A549 (cell line): ENCODE data around the gene ESR1. TPM values are rescaled to one million over a fixed set of nuclear protein-coding genes. Genes with fewer than 3 reads are reported as not detected.

Experiments used
- ATAC-seq, 2 experiments: fragments of 200-7000 bp in 1 of 2; fragments of >200 bp in 1 of 2; cut with Nextera tagmentation in 1 of 2; cut with Tn5 transposase in 1 of 2; 3 replicates each; pipeline versions ENCODE4 v1.8.0 to v1.9.1; 2018 to 2020; ENCODE audit warnings: mild to moderate bottlenecking in 1 of 2, moderate library complexity in 1 of 2
- CTCF ChIA-PET: fragments of 300-600 bp; sonication (Branson Sonifier 250); formaldehyde crosslinking; extraction: SDS; loops from one replicate; lab custom pipeline; 2021; ENCODE audit warnings: antibody characterized with exemption, inconsistent platforms; lab: Yijun Ruan, JAX
- POLR2A ChIA-PET: fragments of 350-600 bp; formaldehyde crosslinking; extraction: SDS; loops from one replicate; lab custom pipeline; 2021; ENCODE audit warnings: antibody characterized with exemption, inconsistent platforms; lab: Yijun Ruan, JAX
- DNase-seq, 2 experiments: peaks; one replicate each; pipeline versions ENCODE4 v3.0.0 to v3.0.0-alpha.2; 2011 to 2016; ENCODE audit warnings: low read depth in 1 of 2, low spot score in 1 of 2
- FAIRE-seq: peaks from 2 replicates; lab custom pipeline; 2011; peaks lifted over from hg19 to GRCh38; lab: Jason Lieb, UNC
- H3K27ac ChIP-seq, 2 experiments: fragments of >200 bp; sonication (Bioruptor Twin); formaldehyde crosslinking; 3 replicates each; pipeline ENCODE4 v1.5.1; 2016 to 2017
- H3K4me1 ChIP-seq: fragments of >200 bp; sonication (Bioruptor Twin); formaldehyde crosslinking; 3 replicates; pipeline ENCODE4 v1.6.1; 2016
- H3K4me2 ChIP-seq: fragments of >200 bp; sonication (Bioruptor Twin); formaldehyde crosslinking; 3 replicates; pipeline ENCODE4 v1.6.1; 2016
- H3K4me3 ChIP-seq: fragments of >200 bp; sonication (Bioruptor Twin); formaldehyde crosslinking; 3 replicates; pipeline ENCODE4 v1.5.1; 2016
- H3K9me3 ChIP-seq: fragments of >200 bp; sonication (Bioruptor Twin); formaldehyde crosslinking; 3 replicates; pipeline ENCODE4 v1.6.1; 2016
- BHLHE40 ChIP-seq: IDR thresholded peaks from 2 replicates; pipeline ENCODE4 v1.6.1; 2012; ENCODE audit warnings: low read depth, low read length, inconsistent platforms
- CBX2 ChIP-seq: fragments of 200-600 bp; sonication (generic); IDR thresholded peaks from 2 replicates; pipeline ENCODE4 v1.6.1; 2016; ENCODE audit warnings: low read depth, mild to moderate bottlenecking, borderline replicate concordance
- ESRRA ChIP-seq: fragments of 150-350 bp; IDR thresholded peaks from 2 replicates; pipeline ENCODE4 v1.6.1; 2014; ENCODE audit warnings: mild to moderate bottlenecking, low read length, borderline replicate concordance
- FOSB ChIP-seq: fragments of 250-450 bp; sonication (Bioruptor Pico); IDR thresholded peaks from 2 replicates; pipeline ENCODE4 v1.5.0; 2020; ENCODE audit warnings: mild to moderate bottlenecking, moderate library complexity
- FOXS1 ChIP-seq: fragments of 250-450 bp; sonication (Bioruptor Pico); IDR thresholded peaks from 2 replicates; pipeline ENCODE4 v1.5.0; 2020; ENCODE audit warnings: mild to moderate bottlenecking, moderate library complexity
- GATA3 ChIP-seq: IDR thresholded peaks from 2 replicates; pipeline ENCODE4 v1.6.1; 2012; ENCODE audit warnings: borderline replicate concordance
- JUN ChIP-seq, 2 experiments: fragments of >200 bp; sonication (Bioruptor Twin); formaldehyde crosslinking; IDR thresholded peaks; 2 replicates in 1 of 2; 3 replicates in 1 of 2; pipeline ENCODE4 v1.6.1; 2016 to 2017
- JUNB ChIP-seq: fragments of >200 bp; sonication (Bioruptor Twin); formaldehyde crosslinking; IDR thresholded peaks from 2 replicates; pipeline ENCODE4 v1.6.1; 2016
- MAFK ChIP-seq: fragments of 450-650 bp; IDR thresholded peaks from 2 replicates; pipeline ENCODE4 v1.6.1; 2014; ENCODE audit not compliant: partially characterized antibody
- NFE2L2 ChIP-seq: fragments of 150-350 bp; conservative IDR thresholded peaks from 2 replicates; pipeline ENCODE4 v1.6.1; 2014; ENCODE audit warnings: low read length
- PHF8 ChIP-seq: fragments of 200-600 bp; sonication (generic); IDR thresholded peaks from 2 replicates; pipeline ENCODE4 v1.6.1; 2016; ENCODE audit warnings: low read depth, mild to moderate bottlenecking, antibody characterized with exemption, moderate library complexity, borderline replicate concordance
- RARB ChIP-seq: fragments of 250-450 bp; sonication (Bioruptor Pico); IDR thresholded peaks from 2 replicates; pipeline ENCODE4 v1.8.0; 2021; ENCODE audit warnings: mild to moderate bottlenecking, moderate library complexity
- RCOR1 ChIP-seq: fragments of 150-350 bp; IDR thresholded peaks from 2 replicates; pipeline ENCODE4 v1.6.1; 2014; ENCODE audit warnings: antibody characterized with exemption, low read length, low read depth
- SREBF2 ChIP-seq: fragments of 450-650 bp; IDR thresholded peaks from 2 replicates; pipeline ENCODE4 v1.6.1; 2014; ENCODE audit warnings: mild to moderate bottlenecking, moderate library complexity
- TP53 ChIP-seq: fragments of 250-450 bp; sonication (Bioruptor Pico); IDR thresholded peaks from 2 replicates; pipeline ENCODE4 v1.5.0; 2021; ENCODE audit warnings: mild to moderate bottlenecking, moderate library complexity
- ZC3H11A ChIP-seq: fragments of 450-650 bp; IDR thresholded peaks from 2 replicates; pipeline ENCODE4 v1.6.1; 2014; ENCODE audit warnings: antibody characterized with exemption, mild to moderate bottlenecking
- WGBS: methylation state at CpG from one replicate; pipeline ENCODE4 v1.1.6; 2017; ENCODE audit errors: missing lambda C conversion rate; 5-methylcytosine and 5-hydroxymethylcytosine counted together
- polyA plus RNA-seq, 4 experiments: library from polyadenylated mRNA; depleted of rRNA in 3 of 4; stranded (reverse); fragments of >200 nt; fragmentation: RNase III in 1 of 4; extraction: RNeasy Plus Mini Kit Qiagen cat#74134 plus additional on column Dnase treatment in 1 of 4; gene quantifications; 2 replicates in 3 of 4; 3 replicates in 1 of 4; pipeline ENCODE4 v1.2.3, GENCODE V29; 2011 to 2017
- TF ChIP-seq, protein P1 (sequence below): fragments of 250-450 bp; sonication (Bioruptor Pico); IDR thresholded peaks from 2 replicates; pipeline ENCODE4 v1.5.0; 2020; ENCODE audit warnings: low read depth, mild to moderate bottlenecking, moderate library complexity
- TF ChIP-seq, protein P2 (sequence below): IDR thresholded peaks from 2 replicates; pipeline ENCODE4 v1.6.1; 2012
- TF ChIP-seq, protein P3 (sequence below): fragments of >200 bp; sonication (Bioruptor Twin); formaldehyde crosslinking; IDR thresholded peaks from 3 replicates; pipeline ENCODE4 v1.5.1; 2016
- TF ChIP-seq, protein P4 (sequence below): IDR thresholded peaks from 2 replicates; pipeline ENCODE4 v1.6.1; 2012

The ESR1 gene
- polyA plus RNA-seq, 2 of the 4 experiments (the other 2 are of a cell fraction), result not detected

DNA sequence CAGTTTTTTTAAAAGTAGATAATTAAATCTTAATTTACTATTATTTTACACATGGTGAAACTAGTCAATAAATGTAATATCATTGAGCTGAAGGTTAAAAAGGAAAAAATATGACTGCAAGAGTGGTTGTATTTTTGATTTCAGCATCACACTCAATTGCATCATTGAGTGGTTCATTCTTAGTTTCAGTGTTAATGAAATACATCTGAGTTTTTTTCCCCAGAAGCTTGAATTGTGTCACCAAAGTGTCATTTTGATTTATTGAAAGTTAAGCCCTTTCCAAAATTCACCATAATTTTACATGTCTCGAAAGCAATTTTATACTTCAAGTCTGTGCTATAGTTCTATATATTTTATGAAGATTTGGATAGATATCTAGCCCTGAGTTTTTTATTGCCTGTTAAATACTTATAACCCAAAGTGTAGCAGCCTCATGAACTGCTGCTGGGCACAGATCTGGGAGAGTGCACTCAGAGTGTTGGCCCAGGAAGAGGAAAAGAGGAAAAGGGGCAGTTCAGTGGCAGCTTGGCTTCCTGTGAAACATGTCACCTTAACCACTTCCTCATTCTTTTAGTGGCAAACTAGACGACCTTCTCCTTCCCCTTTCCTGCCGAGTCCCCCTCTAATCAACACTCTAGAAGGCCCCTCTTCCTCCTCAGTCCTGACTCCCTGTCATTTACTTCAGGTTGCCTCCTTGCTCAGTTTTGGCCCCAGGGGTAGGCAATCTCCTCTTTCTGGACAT lies 140.7 kb downstream of the ESR1 start:
- CTCF ChIA-PET, result interaction anchor here (1.3 kb wide), 1 partner anchor 183 kb away, joined by 3 read pairs; no protein-coding TSS in a partner anchor
- Histone ChIP-seq H3K9me3 (no peaks in the 10 kb centered on the region), H3K4me1 (no peaks in the 10 kb centered on the region), H3K27ac (no peak overlapping the region), H3K4me3 (no peak overlapping the region), H3K4me2 (no peak overlapping the region)
- FAIRE-seq (no peak), ATAC-seq (no peak), DNase-seq (no peak)
- TF ChIP-seq JUN (IDR thresholded peaks at IDR 0.05), result no peak
- TF ChIP-seq JUNB, result no peak
- no peak for TF ChIP-seq GATA3
- no peak for TF ChIP-seq CBX2
- no peak for TF ChIP-seq RARB (CRISPR knock-in tag)
- no peak for TF ChIP-seq SREBF2
- TF ChIP-seq BHLHE40, result no peak
- no peak for TF ChIP-seq TP53 (CRISPR knock-in tag)
- TF ChIP-seq, protein P1, sequence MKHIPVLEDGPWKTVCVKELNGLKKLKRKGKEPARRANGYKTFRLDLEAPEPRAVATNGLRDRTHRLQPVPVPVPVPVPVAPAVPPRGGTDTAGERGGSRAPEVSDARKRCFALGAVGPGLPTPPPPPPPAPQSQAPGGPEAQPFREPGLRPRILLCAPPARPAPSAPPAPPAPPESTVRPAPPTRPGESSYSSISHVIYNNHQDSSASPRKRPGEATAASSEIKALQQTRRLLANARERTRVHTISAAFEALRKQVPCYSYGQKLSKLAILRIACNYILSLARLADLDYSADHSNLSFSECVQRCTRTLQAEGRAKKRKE (CRISPR knock-in tag), result no peak
- TF ChIP-seq, protein P2, sequence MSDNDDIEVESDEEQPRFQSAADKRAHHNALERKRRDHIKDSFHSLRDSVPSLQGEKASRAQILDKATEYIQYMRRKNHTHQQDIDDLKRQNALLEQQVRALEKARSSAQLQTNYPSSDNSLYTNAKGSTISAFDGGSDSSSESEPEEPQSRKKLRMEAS, result no peak
- POLR2A ChIA-PET, result no interaction called here
- 11% methylated on average over 3 of the region's 3 CpGs for WGBS

DNA sequence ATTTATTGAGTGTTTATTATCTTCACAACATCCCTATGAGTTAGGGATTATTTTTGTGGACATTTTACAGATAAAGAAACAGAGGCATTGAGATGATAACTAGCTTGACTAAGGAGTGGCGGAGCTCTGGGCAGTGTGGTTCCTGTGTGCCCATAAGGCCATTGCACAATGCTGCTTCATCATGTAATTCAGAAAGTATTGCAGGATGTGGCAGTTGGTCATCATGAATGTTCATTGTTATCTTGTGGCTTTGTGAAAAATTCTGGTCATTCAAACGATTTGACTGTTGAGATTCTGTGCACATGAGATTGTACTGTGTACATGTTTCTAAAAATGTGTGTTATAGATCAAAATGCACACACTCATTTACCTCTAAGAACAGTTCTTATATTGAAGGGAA lies 150.8 kb downstream of the ESR1 start:
- ChIA-PET CTCF (interaction anchor here (1.2 kb wide), 1 partner anchor 193 kb away, joined by 3 read pairs; no protein-coding TSS in a partner anchor), POLR2A (no interaction called here)
- TF ChIP-seq FOXS1 (CRISPR knock-in tag) (no peak), PHF8 (no peak), FOSB (CRISPR knock-in tag) (no peak)
- Histone ChIP-seq H3K4me1 (no peaks in the 10 kb centered on the region), H3K4me3 (no peak overlapping the region), H3K27ac (no peak overlapping the region), H3K4me2 (no peak overlapping the region), H3K9me3 (no peaks in the 10 kb centered on the region)
- ATAC-seq (no peak), DNase-seq (no peak), FAIRE-seq (no peak)
- WGBS, result 21% methylated on average over 2 of the region's 2 CpGs

DNA sequence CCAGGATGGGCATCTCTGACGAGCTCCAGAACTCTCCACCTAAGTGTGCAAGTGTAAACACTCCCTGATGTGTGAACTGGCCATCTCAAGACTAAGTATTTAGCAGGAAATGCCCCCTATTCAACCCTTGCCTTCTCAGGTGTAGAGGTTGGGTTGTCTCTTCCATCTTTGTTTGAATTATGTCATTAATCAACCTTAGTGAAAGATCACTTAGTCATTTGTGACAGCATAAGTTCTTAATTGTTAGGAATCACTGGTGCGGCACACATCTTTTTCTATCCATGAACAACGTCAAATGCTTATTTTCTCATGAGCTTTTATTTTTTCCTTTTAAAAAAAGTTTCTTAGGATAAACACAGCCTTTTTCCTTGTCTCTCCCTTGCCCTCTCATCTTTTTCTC lies 151.6 kb downstream of the ESR1 start:
- Histone ChIP-seq H3K9me3 (no peaks in the 10 kb centered on the region), H3K27ac (no peak overlapping the region), H3K4me2 (no peak overlapping the region), H3K4me3 (no peak overlapping the region), H3K4me1 (no peaks in the 10 kb centered on the region)
- WGBS, result 27% methylated on average over 3 of the region's 3 CpGs
- ChIA-PET CTCF (no interaction called here), POLR2A (no interaction called here)
- TF ChIP-seq ESRRA, result no peak
- no peak for TF ChIP-seq MAFK
- no peak for TF ChIP-seq ZC3H11A
- TF ChIP-seq RCOR1, result no peak
- ATAC-seq (no peak), DNase-seq (no peak), FAIRE-seq (no peak)

DNA sequence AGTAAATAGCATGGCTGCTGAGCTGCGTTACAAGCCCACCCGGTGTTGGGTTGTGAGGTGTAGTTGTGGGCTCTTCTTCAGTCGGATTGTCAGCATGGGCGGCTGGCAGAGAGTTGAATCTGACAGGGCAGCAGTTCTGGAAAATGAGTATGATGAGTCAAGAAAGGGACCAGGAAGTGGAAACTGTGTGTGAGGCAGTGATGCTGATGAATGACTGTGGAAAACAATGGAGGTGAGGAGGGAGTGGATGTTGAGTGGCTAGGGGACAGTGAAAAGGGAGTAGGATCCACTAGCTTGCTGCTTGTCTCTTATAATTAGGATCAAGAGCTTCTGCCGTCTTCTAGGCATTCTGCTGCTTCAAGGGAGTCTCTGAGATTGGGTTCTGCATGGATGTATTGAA lies 154.3 kb downstream of the ESR1 start:
- Histone ChIP-seq H3K4me3 (no peak overlapping the region), H3K4me2 (no peak overlapping the region), H3K9me3 (no peaks in the 10 kb centered on the region), H3K4me1 (no peaks in the 10 kb centered on the region), H3K27ac (no peak overlapping the region)
- FAIRE-seq, result no peak
- ChIA-PET POLR2A (no interaction called here), CTCF (no interaction called here)
- no peak for DNase-seq
- TF ChIP-seq NFE2L2, result no peak
- TF ChIP-seq, protein P3, sequence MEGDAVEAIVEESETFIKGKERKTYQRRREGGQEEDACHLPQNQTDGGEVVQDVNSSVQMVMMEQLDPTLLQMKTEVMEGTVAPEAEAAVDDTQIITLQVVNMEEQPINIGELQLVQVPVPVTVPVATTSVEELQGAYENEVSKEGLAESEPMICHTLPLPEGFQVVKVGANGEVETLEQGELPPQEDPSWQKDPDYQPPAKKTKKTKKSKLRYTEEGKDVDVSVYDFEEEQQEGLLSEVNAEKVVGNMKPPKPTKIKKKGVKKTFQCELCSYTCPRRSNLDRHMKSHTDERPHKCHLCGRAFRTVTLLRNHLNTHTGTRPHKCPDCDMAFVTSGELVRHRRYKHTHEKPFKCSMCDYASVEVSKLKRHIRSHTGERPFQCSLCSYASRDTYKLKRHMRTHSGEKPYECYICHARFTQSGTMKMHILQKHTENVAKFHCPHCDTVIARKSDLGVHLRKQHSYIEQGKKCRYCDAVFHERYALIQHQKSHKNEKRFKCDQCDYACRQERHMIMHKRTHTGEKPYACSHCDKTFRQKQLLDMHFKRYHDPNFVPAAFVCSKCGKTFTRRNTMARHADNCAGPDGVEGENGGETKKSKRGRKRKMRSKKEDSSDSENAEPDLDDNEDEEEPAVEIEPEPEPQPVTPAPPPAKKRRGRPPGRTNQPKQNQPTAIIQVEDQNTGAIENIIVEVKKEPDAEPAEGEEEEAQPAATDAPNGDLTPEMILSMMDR, result no peak
- TF ChIP-seq, protein P4, sequence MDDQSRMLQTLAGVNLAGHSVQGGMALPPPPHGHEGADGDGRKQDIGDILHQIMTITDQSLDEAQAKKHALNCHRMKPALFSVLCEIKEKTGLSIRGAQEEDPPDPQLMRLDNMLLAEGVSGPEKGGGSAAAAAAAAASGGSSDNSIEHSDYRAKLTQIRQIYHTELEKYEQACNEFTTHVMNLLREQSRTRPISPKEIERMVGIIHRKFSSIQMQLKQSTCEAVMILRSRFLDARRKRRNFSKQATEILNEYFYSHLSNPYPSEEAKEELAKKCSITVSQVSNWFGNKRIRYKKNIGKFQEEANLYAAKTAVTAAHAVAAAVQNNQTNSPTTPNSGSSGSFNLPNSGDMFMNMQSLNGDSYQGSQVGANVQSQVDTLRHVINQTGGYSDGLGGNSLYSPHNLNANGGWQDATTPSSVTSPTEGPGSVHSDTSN, result no peak
- no peak for ATAC-seq
- 6% methylated on average over 5 of the region's 5 CpGs for WGBS
